DOHH2 (cell line): ENCODE measurements around the gene RASAL2.

Experiments
- H3F3A ChIP-seq: fragments of 200-600 bp; sonication (generic), shearing (Covaris generic); 2 replicates; pipeline ENCODE4 v1.6.0; 2016; ENCODE audit warnings: antibody characterized with exemption, mild to moderate bottlenecking; ENCODE audit not compliant: control insufficient read depth, insufficient read depth
- H3K27ac ChIP-seq: fragments of 200-600 bp; sonication (generic); 2 replicates; pipeline ENCODE4 v1.5.1; 2014; ENCODE audit warnings: low read depth, mild to moderate bottlenecking, low read length, moderate library complexity
- H3K27me3 ChIP-seq: fragments of 200-600 bp; sonication (generic); 2 replicates; pipeline ENCODE4 v1.6.1; 2014; ENCODE audit warnings: mild to moderate bottlenecking, low read length, mixed read lengths; ENCODE audit not compliant: control insufficient read depth
- H3K36me3 ChIP-seq: fragments of 200-600 bp; sonication (generic); 2 replicates; pipeline ENCODE4 v1.6.1; 2014; ENCODE audit warnings: mild to moderate bottlenecking, low read length, moderate library complexity, mixed read lengths; ENCODE audit not compliant: control insufficient read depth
- H3K4me1 ChIP-seq: fragments of 200-600 bp; sonication (generic); 2 replicates; pipeline ENCODE4 v1.6.1; 2014; ENCODE audit warnings: mild to moderate bottlenecking, low read length, mixed read lengths; ENCODE audit not compliant: control insufficient read depth
- H3K4me2 ChIP-seq: fragments of 200-600 bp; sonication (generic); 2 replicates; pipeline ENCODE4 v1.6.0; 2014; ENCODE audit warnings: mild to moderate bottlenecking, low read length, moderate library complexity
- H3K4me3 ChIP-seq: fragments of 200-600 bp; sonication (generic); 2 replicates; pipeline ENCODE4 v1.5.1; 2014; ENCODE audit warnings: mild to moderate bottlenecking, low read length, mixed read lengths
- H3K79me2 ChIP-seq: fragments of 200-600 bp; sonication (generic); 2 replicates; pipeline ENCODE4 v1.6.1; 2014; ENCODE audit warnings: mild to moderate bottlenecking, low read length, mixed read lengths; ENCODE audit not compliant: control insufficient read depth
- H3K9me2 ChIP-seq: fragments of 200-600 bp; sonication (generic); replicated peaks from 2 replicates; pipeline ENCODE4 v1.6.1; 2014; ENCODE audit warnings: mild to moderate bottlenecking, low read length, mixed read lengths; ENCODE audit not compliant: control insufficient read depth
- H3K9me3 ChIP-seq: fragments of 200-600 bp; sonication (generic); 2 replicates; pipeline ENCODE4 v1.6.1; 2014; ENCODE audit warnings: antibody characterized with exemption, low read length, mixed read lengths; ENCODE audit not compliant: control insufficient read depth, insufficient read depth
- H4K20me1 ChIP-seq: fragments of 200-600 bp; sonication (generic); 2 replicates; pipeline ENCODE4 v1.6.0; 2014; ENCODE audit warnings: low read depth, mild to moderate bottlenecking, antibody characterized with exemption, low read length, moderate library complexity; ENCODE audit not compliant: control insufficient read depth, insufficient read depth
- CTCF ChIP-seq: fragments of 200-600 bp; sonication (generic); IDR thresholded peaks from one replicate; pipeline ENCODE4 v1.5.1; 2014; ENCODE audit warnings: antibody characterized with exemption, mild to moderate bottlenecking, low read depth, low read length; ENCODE audit not compliant: poor library complexity, severe bottlenecking
- EZH2phosphoT487 ChIP-seq: fragments of 200-600 bp; sonication (generic); IDR thresholded peaks from 2 replicates; pipeline ENCODE4 v1.6.1; 2017; ENCODE audit warnings: borderline replicate concordance, mild to moderate bottlenecking, antibody characterized with exemption, low read length, moderate library complexity, mixed read lengths

The RASAL2 gene

GRCh38 chr1:178360421-178360820 lies 266.5 kb downstream of the RASAL2 start:
- Histone ChIP-seq H3K4me3 (no peak overlapping the region), H3F3A (no peaks in the 10 kb centered on the region), H3K36me3 (no peaks in the 10 kb centered on the region), H3K4me2 (no peak overlapping the region), H3K27me3 (peaks cover 3% of the 10 kb centered on the region), H3K4me1 (no peaks in the 10 kb centered on the region), H3K9me2 (no peaks in the 10 kb centered on the region), H3K9me3 (no peaks in the 10 kb centered on the region), H4K20me1 (no peaks in the 10 kb centered on the region), H3K27ac (no peak overlapping the region), H3K79me2 (no peaks in the 10 kb centered on the region)
- TF ChIP-seq EZH2phosphoT487, result no peak
- no peak for TF ChIP-seq CTCF

GRCh38 chr1:178361847-178362246 lies 267.9 kb downstream of the RASAL2 start:
- no peak for TF ChIP-seq CTCF
- TF ChIP-seq EZH2phosphoT487, result no peak
- H3K27me3 ChIP-seq, result peaks cover 3% of the 10 kb centered on the region
- H3K4me2 ChIP-seq, result no peak overlapping the region
- H3K27ac ChIP-seq, result no peak overlapping the region
- H3K9me3 ChIP-seq, result no peaks in the 10 kb centered on the region
- H3K36me3 ChIP-seq, result no peaks in the 10 kb centered on the region
- H3K9me2 ChIP-seq, result no peaks in the 10 kb centered on the region
- no peak overlapping the region for H3K4me3 ChIP-seq
- no peaks in the 10 kb centered on the region for H3K4me1 ChIP-seq
- no peaks in the 10 kb centered on the region for H4K20me1 ChIP-seq
- H3K79me2 ChIP-seq, result no peaks in the 10 kb centered on the region
- no peaks in the 10 kb centered on the region for H3F3A ChIP-seq

DNA sequence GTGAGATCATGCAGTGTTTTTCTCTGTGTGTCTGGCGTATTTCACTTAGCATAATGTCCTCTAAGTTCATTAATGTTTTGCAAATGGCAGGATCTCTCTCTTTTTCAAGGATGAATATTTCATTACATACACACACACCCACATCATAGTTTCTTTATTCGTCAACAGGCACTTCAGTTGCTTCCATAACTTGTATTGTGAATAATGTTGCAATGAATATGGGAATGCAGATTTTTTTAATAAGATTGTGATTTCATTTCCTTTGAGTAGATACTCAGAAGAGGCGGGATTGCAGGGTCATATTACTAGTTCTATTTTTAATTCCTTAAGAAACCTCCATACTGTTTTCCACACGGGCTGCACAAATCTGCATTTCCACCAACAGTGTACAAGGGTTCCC lies 268.8 kb downstream of the RASAL2 start:
- Histone ChIP-seq H3K9me2 (no peaks in the 10 kb centered on the region), H3F3A (no peaks in the 10 kb centered on the region), H4K20me1 (no peaks in the 10 kb centered on the region), H3K4me2 (no peak overlapping the region), H3K27ac (no peak overlapping the region), H3K79me2 (no peaks in the 10 kb centered on the region), H3K4me1 (no peaks in the 10 kb centered on the region), H3K36me3 (no peaks in the 10 kb centered on the region), H3K4me3 (no peak overlapping the region), H3K27me3 (peaks cover 3% of the 10 kb centered on the region), H3K9me3 (no peaks in the 10 kb centered on the region)
- TF ChIP-seq CTCF, result no peak
- TF ChIP-seq EZH2phosphoT487, result no peak

- no peaks in the 10 kb centered on the region for H3K79me2 ChIP-seq
- no peak overlapping the region for H3K4me2 ChIP-seq
- H3K4me1 ChIP-seq, result no peaks in the 10 kb centered on the region
- no peaks in the 10 kb centered on the region for H3K36me3 ChIP-seq
- peaks cover 6% of the 10 kb centered on the region for H3K27me3 ChIP-seq
- no peaks in the 10 kb centered on the region for H3F3A ChIP-seq
- no peaks in the 10 kb centered on the region for H4K20me1 ChIP-seq
- no peaks in the 10 kb centered on the region for H3K9me2 ChIP-seq
- TF ChIP-seq CTCF (no peak), EZH2phosphoT487 (no peak)
- no peaks in the 10 kb centered on the region for H3K9me3 ChIP-seq
- no peak overlapping the region for H3K27ac ChIP-seq
- H3K4me3 ChIP-seq, result no peak overlapping the region
These were observed 270.9 kb downstream of the RASAL2 start for GRCh38 chr1:178364782-178365181.
